Measurements from ENCODE around the gene RBM48.

The RBM48 gene

DNA sequence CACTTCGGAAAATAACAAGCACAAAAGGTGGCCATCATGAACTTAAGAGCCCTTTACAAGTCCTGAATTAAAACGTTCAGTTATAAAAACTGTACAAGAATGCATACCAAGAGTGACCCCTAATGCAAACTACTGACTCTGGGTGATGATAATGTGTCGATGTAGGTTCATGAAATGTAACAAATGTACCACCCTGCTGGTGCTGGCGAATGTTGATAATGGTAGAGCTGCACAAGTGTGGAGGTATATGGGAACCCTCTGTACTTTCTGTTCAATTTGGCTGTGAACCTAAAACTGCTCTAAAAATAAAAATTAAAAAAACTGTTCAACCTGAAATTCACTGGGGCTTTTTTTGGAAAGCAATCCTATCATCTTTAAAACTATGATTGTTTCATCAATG lies 58.2 kb downstream of the RBM48 start:
- H3K27ac ChIP-seq (replicated peaks), result no peak overlapping the region
- H3K4me3 ChIP-seq (replicated peaks; ENCODE audit: insufficient read depth, low read length), result no peak overlapping the region
- no peak for DNase-seq (ENCODE audit: low read depth in 1 of 2, low spot score in 1 of 2)
- no peaks in the 10 kb centered on the region for H3K27me3 ChIP-seq (ENCODE audit: insufficient read depth, poor library complexity, severe bottlenecking)
- TF ChIP-seq, protein P1, sequence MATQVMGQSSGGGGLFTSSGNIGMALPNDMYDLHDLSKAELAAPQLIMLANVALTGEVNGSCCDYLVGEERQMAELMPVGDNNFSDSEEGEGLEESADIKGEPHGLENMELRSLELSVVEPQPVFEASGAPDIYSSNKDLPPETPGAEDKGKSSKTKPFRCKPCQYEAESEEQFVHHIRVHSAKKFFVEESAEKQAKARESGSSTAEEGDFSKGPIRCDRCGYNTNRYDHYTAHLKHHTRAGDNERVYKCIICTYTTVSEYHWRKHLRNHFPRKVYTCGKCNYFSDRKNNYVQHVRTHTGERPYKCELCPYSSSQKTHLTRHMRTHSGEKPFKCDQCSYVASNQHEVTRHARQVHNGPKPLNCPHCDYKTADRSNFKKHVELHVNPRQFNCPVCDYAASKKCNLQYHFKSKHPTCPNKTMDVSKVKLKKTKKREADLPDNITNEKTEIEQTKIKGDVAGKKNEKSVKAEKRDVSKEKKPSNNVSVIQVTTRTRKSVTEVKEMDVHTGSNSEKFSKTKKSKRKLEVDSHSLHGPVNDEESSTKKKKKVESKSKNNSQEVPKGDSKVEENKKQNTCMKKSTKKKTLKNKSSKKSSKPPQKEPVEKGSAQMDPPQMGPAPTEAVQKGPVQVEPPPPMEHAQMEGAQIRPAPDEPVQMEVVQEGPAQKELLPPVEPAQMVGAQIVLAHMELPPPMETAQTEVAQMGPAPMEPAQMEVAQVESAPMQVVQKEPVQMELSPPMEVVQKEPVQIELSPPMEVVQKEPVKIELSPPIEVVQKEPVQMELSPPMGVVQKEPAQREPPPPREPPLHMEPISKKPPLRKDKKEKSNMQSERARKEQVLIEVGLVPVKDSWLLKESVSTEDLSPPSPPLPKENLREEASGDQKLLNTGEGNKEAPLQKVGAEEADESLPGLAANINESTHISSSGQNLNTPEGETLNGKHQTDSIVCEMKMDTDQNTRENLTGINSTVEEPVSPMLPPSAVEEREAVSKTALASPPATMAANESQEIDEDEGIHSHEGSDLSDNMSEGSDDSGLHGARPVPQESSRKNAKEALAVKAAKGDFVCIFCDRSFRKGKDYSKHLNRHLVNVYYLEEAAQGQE (IDR thresholded peaks at IDR 0.05; ENCODE audit: insufficient replicate concordance, low read depth), result no peak
- TF ChIP-seq GABPA (IDR thresholded peaks at IDR 0.05; ENCODE audit: low read depth), result no peak

All from HL-60 (cell line).